Skeletal muscle satellite cell (primary cell): ENCODE measurements around the gene TRA2A.
"Not testable (repeated sequence)": the region's sequence is repeated elsewhere in the genome, so short reads cannot be mapped to it uniquely, and the experiment has no call there.

Experiments
- H3K27me3 ChIP-seq: 2 replicates; pipeline ENCODE4 v1.7.0; 2013; ENCODE audit warnings: low read length; ENCODE audit not compliant: control insufficient read depth, insufficient read depth
- H3K36me3 ChIP-seq: 2 replicates; pipeline ENCODE4 v1.7.0; 2013; ENCODE audit warnings: mild to moderate bottlenecking, control low read depth, low read length; ENCODE audit not compliant: insufficient read depth
- H3K4me1 ChIP-seq: 2 replicates; pipeline ENCODE4 v1.7.0; 2013; ENCODE audit warnings: low read length; ENCODE audit not compliant: control insufficient read depth, insufficient read depth
- H3K4me2 ChIP-seq: 2 replicates; pipeline ENCODE4 v1.7.0; 2013; ENCODE audit warnings: mild to moderate bottlenecking, low read length
- H3K4me3 ChIP-seq: 2 replicates; pipeline ENCODE4 v1.7.0; 2013; ENCODE audit warnings: low read length
- H3K9ac ChIP-seq: 2 replicates; pipeline ENCODE4 v1.7.0; 2013; ENCODE audit warnings: mild to moderate bottlenecking, low read depth, low read length, moderate library complexity
- H3K9me3 ChIP-seq: replicated peaks from 2 replicates; pipeline ENCODE4 v1.7.0; 2013; ENCODE audit warnings: mild to moderate bottlenecking, control low read depth, low read length

Gene TRA2A

DNA sequence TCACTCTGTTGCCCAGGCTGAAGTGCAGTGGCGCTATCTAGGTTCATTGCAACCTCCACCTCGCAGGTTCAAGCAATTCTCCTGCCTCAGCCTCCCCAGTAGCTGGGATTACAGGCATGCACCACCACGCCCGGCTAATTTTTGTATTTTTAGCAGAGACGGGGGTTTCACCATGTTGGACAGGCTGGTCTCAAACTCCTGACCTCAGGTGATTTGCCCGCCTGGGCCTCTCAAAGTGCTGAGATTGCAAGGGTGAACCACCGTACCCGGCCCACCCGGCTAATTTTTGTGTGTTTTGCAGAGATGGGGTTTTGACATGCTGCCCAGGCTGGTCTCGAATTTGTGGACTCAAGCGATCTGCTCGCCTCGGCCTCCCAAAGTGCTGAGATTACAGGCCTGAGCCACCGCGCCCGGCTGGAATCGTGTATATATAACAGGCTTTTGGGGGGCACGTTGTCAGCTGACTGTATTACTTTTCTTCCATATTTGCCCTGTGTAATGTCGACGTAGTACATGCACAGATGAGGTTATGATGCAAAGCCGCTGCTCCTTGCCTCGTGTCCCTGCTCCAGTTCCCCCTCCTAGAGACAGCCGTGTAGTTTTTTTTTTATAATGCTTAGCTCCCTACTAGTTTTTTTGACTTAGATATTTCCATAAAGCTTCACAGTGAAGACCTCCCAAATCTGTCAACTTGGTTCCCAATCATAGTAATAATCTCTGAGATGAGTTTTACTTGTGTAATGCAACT is 883 bp upstream of the TRA2A start:
- H3K4me2 ChIP-seq = peak overlapping the region; percentile 79
- H3K4me3 ChIP-seq = no peak overlapping the region
- no peaks in the 10 kb centered on the region for H3K27me3 ChIP-seq
- H3K36me3 ChIP-seq = no peaks in the 10 kb centered on the region
- peaks cover 13% of the 10 kb centered on the region for H3K4me1 ChIP-seq
- peak overlapping the region; percentile 99 for H3K9ac ChIP-seq
- H3K9me3 ChIP-seq = no peaks in the 10 kb centered on the region

- peak overlapping the region; percentile 99 for H3K9ac ChIP-seq
- H3K36me3 ChIP-seq = no peaks in the 10 kb centered on the region
- H3K9me3 ChIP-seq = no peaks in the 10 kb centered on the region
- peak overlapping the region; percentile 91 for H3K4me3 ChIP-seq
- H3K4me2 ChIP-seq = peak overlapping the region; percentile 79
- H3K27me3 ChIP-seq = no peaks in the 10 kb centered on the region
- peaks cover 18% of the 10 kb centered on the region for H3K4me1 ChIP-seq
Measured at GRCh38 chr7:23531050-23531793, 559 bp downstream of the TRA2A start.

DNA sequence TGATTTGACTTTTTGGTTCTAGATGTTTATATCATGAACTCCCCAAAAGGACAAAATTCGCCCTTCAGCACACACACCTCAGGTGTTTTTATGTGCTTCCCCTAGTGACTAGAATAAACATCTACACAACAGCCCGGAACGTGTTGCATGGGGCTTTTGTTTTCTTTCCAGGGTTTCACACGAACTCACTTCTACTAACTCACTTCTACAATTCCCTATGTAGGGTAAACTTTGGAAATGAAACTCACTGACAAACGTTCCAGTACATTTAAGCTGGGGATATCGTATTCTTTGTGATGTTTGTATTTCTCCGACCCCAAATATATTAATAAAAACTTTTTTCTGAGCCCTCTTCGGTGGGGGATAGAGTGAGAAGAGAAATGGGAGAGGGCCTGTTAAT is 1.4 kb downstream of the TRA2A start:
- H3K4me1 ChIP-seq = peaks cover 18% of the 10 kb centered on the region
- H3K9me3 ChIP-seq = no peaks in the 10 kb centered on the region
- no peaks in the 10 kb centered on the region for H3K27me3 ChIP-seq
- peak overlapping the region; percentile 79 for H3K4me2 ChIP-seq
- H3K36me3 ChIP-seq = no peaks in the 10 kb centered on the region
- H3K4me3 ChIP-seq = peak overlapping the region; percentile 91
- H3K9ac ChIP-seq = peak overlapping the region; percentile 99

GRCh38 chr7:23529262-23529859 is 2.4 kb downstream of the TRA2A start:
- Histone ChIP-seq H3K36me3 (no peaks in the 10 kb centered on the region), H3K4me3 (peak overlapping the region; percentile 91), H3K9me3 (no peaks in the 10 kb centered on the region), H3K27me3 (no peaks in the 10 kb centered on the region), H3K9ac (peak overlapping the region; percentile 99), H3K4me1 (peaks cover 18% of the 10 kb centered on the region), H3K4me2 (peak overlapping the region; percentile 79)

DNA sequence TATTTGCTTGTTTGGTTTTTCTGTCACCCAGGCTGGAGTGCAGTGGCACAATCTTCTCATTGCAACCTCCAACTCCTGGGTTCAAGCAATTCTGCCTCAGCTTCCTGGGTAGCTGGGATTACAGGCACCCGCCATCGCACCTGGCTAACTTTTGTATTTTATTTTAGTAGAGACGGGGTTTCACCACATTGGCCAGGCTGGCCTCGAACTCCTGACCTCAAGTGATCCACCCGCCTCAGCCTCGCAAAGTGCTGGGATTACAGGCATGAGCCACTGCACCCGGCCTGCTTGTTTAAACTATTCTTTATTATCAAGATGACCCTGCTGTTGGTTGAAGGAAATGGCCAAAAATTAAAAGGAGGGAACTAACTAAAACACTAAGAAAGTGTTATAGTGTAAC is 6.2 kb downstream of the TRA2A start:
- Histone ChIP-seq H3K4me1 (peaks cover 18% of the 10 kb centered on the region), H3K36me3 (peaks cover 11% of the 10 kb centered on the region)
- not testable (repeated sequence) for H3K9ac ChIP-seq, H3K4me2 ChIP-seq, H3K4me3 ChIP-seq, H3K27me3 ChIP-seq, H3K9me3 ChIP-seq

GRCh38 chr7:23524473-23524872 is 7.3 kb downstream of the TRA2A start:
- Histone ChIP-seq H3K4me1 (peaks cover 11% of the 10 kb centered on the region), H3K27me3 (no peaks in the 10 kb centered on the region), H3K9me3 (no peaks in the 10 kb centered on the region), H3K9ac (no peak overlapping the region), H3K36me3 (peaks cover 19% of the 10 kb centered on the region), H3K4me3 (no peak overlapping the region), H3K4me2 (no peak overlapping the region)

GRCh38 chr7:23523486-23524075 is 8.2 kb downstream of the TRA2A start:
- Histone ChIP-seq H3K36me3 (peaks cover 28% of the 10 kb centered on the region), H3K4me2 (peak overlapping the region; percentile 13), H3K9me3 (no peaks in the 10 kb centered on the region), H3K9ac (no peak overlapping the region), H3K27me3 (no peaks in the 10 kb centered on the region), H3K4me1 (peaks cover 6% of the 10 kb centered on the region), H3K4me3 (no peak overlapping the region)

DNA sequence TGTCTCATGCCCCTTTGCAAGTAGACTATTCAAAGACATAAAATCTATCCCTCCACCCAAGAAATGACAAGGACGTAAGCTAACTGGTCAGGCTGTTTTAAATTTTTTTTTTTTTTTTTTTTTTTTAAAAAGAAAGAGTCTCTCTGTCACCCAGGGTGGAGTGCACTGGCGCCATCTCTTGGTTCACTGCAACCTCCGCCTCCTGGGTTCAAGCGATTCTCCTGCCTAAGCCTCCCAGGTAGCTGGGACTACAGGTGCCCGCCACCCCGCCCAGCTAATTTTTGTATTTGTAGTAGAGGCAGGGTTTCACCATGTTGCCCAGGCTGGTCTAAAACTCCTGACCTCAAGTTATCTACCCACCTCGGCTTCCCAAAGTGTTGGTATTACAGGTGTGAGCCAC is 11.2 kb downstream of the TRA2A start:
- Histone ChIP-seq H3K4me3 (no peak overlapping the region), H3K9me3 (no peaks in the 10 kb centered on the region), H3K36me3 (peaks cover 51% of the 10 kb centered on the region), H3K4me1 (no peaks in the 10 kb centered on the region), H3K4me2 (no peak overlapping the region), H3K9ac (no peak overlapping the region), H3K27me3 (no peaks in the 10 kb centered on the region)

DNA sequence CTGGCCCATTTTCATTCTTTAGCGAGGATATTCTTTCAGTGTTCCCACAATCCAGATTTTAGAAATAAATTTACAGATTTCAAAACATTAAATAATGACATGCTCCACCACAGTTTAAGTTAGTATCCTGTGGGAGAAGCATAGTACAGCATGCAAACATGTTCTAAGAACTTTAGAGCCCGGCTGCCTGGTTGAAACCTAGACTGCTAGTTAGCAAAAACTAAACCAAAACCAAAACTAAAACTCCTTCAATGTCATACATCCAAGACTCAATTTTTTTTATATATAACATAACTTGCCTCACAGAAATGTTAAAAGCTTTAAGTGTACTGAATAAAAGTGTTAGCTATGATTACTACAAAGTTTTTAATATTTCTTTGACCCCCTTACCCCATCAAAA is 17.0 kb downstream of the TRA2A start:
- Histone ChIP-seq H3K9ac (no peak overlapping the region), H3K27me3 (no peaks in the 10 kb centered on the region), H3K4me1 (no peaks in the 10 kb centered on the region), H3K4me2 (no peak overlapping the region), H3K9me3 (no peaks in the 10 kb centered on the region), H3K4me3 (no peak overlapping the region), H3K36me3 (peaks cover 73% of the 10 kb centered on the region)

DNA sequence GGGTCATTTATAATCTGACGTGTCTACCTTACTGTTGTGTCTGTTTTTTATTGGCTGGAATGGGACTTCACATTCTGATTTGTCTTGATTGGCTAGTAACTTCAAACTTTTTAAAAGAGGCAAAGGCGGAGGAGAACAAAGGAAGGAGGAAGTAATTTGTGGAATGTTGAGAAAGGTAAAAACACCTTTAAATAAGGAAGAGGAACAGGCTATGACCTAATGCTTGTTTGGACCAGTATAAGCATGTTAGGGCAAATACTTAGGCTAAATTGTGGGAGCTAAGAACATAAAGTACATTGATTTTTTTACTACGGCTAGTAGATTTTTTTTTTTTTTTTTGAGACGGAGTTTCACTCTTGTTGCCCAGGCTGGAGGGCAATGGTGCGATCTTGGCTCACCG is 18.0 kb downstream of the TRA2A start:
- H3K4me3 ChIP-seq, H3K4me1 ChIP-seq, H3K27me3 ChIP-seq, H3K9ac ChIP-seq, H3K9me3 ChIP-seq, H3K4me2 ChIP-seq: not testable (repeated sequence)
- H3K36me3 ChIP-seq = peaks cover 73% of the 10 kb centered on the region

DNA sequence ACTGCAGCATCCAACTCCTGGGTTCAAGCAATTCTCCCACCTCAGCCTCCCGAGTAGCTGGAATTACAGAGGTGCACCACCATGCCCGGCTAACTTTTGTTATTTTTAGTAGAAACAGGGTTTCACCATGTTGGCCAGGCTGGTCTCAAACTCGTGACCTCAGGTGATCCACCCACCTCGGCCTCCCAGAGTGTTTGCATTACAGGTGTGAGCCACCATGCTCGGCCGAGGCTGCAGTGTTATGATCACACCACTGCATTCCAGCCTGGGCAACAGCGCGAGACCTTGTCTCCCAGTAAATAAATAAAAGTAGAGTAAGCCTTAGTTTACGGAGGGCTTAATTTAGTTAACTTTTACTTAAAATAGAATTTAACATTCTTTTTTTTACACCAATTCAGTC is 37.8 kb downstream of the TRA2A start:
- Histone ChIP-seq H3K4me1 (peaks cover 7% of the 10 kb centered on the region), H3K4me3 (no peak overlapping the region), H3K27me3 (no peaks in the 10 kb centered on the region), H3K9me3 (no peaks in the 10 kb centered on the region), H3K36me3 (no peaks in the 10 kb centered on the region), H3K9ac (no peak overlapping the region), H3K4me2 (no peak overlapping the region)
